ENCODE data around the gene TEAD2.

Gene TEAD2
- 0 to 0.17 (median 0) reads per million in 3 donors for total RNA-seq

GRCh38 chr19:49362048-49362928 is at the start of gene TEAD2:
TEAD2 (minus strand) TSS chr19:49362416; CDS start chr19:49360075, 2,341 bp downstream.
- peaks cover 32% of the 10 kb centered on the region for H3K27me3 ChIP-seq (replicated peaks; ENCODE audit: control insufficient read depth, insufficient read depth, low read length, poor library complexity, severe bottlenecking)
- H3K9me3 ChIP-seq (ENCODE audit: control insufficient read depth, low read length), result no peaks in the 10 kb centered on the region
- H3K27ac ChIP-seq (ENCODE audit: insufficient read depth, low read length, poor library complexity, severe bottlenecking), result no peak within 1 kb of the TSS
- H3K4me3 ChIP-seq (ENCODE audit: insufficient read depth, low read depth, low read length, poor library complexity, severe bottlenecking), result peak within 1 kb of the TSS; percentile 35
- no peaks in the 10 kb centered on the region for H3K36me3 ChIP-seq (ENCODE audit: control insufficient read depth, insufficient read depth, low read length)
- DNase-seq, result no peak
- peaks cover 26% of the 10 kb centered on the region for H3K4me1 ChIP-seq (ENCODE audit: control insufficient read depth, insufficient read depth, low read length, poor library complexity, severe bottlenecking)

GRCh38 chr19:49411681-49412326 is 49.6 kb upstream of the TEAD2 start:
- no peak for DNase-seq
- Histone ChIP-seq H3K27me3 (replicated peaks; ENCODE audit: control insufficient read depth, insufficient read depth, low read length, poor library complexity, severe bottlenecking) (no peaks in the 10 kb centered on the region), H3K36me3 (ENCODE audit: control insufficient read depth, insufficient read depth, low read length) (no peaks in the 10 kb centered on the region), H3K4me1 (ENCODE audit: control insufficient read depth, insufficient read depth, low read length, poor library complexity, severe bottlenecking) (peaks cover 47% of the 10 kb centered on the region), H3K9me3 (ENCODE audit: control insufficient read depth, low read length) (no peaks in the 10 kb centered on the region), H3K4me3 (ENCODE audit: insufficient read depth, low read depth, low read length, poor library complexity, severe bottlenecking) (no peak overlapping the region), H3K27ac (ENCODE audit: insufficient read depth, low read length, poor library complexity, severe bottlenecking) (no peak overlapping the region)

GRCh38 chr19:49409441-49410029 is 47.3 kb upstream of the TEAD2 start:
- DNase-seq, result no peak
- Histone ChIP-seq H3K9me3 (ENCODE audit: control insufficient read depth, low read length) (no peaks in the 10 kb centered on the region), H3K4me3 (ENCODE audit: insufficient read depth, low read depth, low read length, poor library complexity, severe bottlenecking) (peak overlapping the region; percentile 13), H3K27ac (ENCODE audit: insufficient read depth, low read length, poor library complexity, severe bottlenecking) (peak overlapping the region; percentile 57), H3K36me3 (ENCODE audit: control insufficient read depth, insufficient read depth, low read length) (no peaks in the 10 kb centered on the region), H3K4me1 (ENCODE audit: control insufficient read depth, insufficient read depth, low read length, poor library complexity, severe bottlenecking) (peaks cover 48% of the 10 kb centered on the region), H3K27me3 (replicated peaks; ENCODE audit: control insufficient read depth, insufficient read depth, low read length, poor library complexity, severe bottlenecking) (no peaks in the 10 kb centered on the region)

DNA sequence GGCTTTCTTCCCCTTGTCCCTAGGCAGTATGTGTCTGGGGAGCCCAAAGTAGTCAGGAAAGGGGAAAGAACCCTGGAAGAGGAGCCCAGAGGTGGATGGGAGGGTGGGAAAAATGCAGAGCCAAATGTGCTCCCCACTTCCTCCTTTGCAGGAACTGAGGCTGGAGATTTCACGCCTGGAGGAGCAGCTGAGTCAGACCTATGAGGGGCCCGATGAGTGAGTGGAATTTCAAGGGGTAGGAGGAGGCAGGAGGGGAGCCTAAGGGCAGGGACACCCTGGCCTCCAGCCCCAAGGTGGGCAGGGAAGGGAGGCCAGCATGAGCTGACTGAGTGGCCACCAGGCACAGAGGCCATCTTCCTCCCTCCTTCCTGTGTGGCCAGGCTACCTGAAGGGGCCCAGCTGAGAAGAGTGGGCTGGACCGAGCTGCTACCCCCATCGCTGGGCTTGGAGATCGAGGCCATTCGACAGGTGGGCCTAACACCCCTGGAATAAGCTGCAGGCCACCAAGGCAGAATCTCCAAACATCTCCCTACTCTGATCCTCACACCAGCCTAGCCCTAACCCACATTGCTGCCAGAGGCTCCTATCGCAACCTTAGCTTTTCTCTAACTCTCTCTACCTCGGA is 46.7 kb upstream of the TEAD2 start:
- Histone ChIP-seq H3K27me3 (replicated peaks; ENCODE audit: control insufficient read depth, insufficient read depth, low read length, poor library complexity, severe bottlenecking) (no peaks in the 10 kb centered on the region), H3K36me3 (ENCODE audit: control insufficient read depth, insufficient read depth, low read length) (no peaks in the 10 kb centered on the region), H3K27ac (ENCODE audit: insufficient read depth, low read length, poor library complexity, severe bottlenecking) (peak overlapping the region; percentile 57), H3K4me1 (ENCODE audit: control insufficient read depth, insufficient read depth, low read length, poor library complexity, severe bottlenecking) (peaks cover 48% of the 10 kb centered on the region), H3K9me3 (ENCODE audit: control insufficient read depth, low read length) (no peaks in the 10 kb centered on the region), H3K4me3 (ENCODE audit: insufficient read depth, low read depth, low read length, poor library complexity, severe bottlenecking) (peak overlapping the region; percentile 13)
- DNase-seq, result no peak

DNA sequence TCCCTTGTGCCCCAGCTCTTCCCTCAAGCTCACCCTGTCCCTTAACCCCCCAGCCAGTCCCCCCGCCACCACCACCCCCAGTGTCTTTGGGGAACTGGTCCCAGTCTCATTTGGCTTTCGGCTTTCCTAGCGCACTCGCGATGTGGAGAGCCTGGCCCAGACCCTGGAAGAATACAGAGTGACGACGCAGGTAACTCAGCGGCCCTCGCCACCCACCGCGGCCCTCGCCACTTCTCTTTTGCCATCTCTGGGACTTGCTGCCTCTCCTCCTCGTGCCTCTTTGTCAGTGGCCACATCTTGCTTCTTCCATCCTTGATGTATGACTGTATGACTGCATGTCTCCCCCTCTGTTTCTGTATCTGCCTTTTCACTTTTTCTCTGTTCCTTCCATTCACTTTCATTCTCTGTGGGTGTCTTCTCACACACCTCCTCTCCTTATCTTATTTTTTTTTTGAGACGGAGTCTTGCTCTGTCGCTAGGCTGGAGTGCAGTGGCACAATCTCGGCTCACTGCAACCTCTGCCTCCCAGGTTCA is 45.3 kb upstream of the TEAD2 start:
- no peaks in the 10 kb centered on the region for H3K27me3 ChIP-seq (replicated peaks; ENCODE audit: control insufficient read depth, insufficient read depth, low read length, poor library complexity, severe bottlenecking)
- peaks cover 48% of the 10 kb centered on the region for H3K4me1 ChIP-seq (ENCODE audit: control insufficient read depth, insufficient read depth, low read length, poor library complexity, severe bottlenecking)
- no peak overlapping the region for H3K27ac ChIP-seq (ENCODE audit: insufficient read depth, low read length, poor library complexity, severe bottlenecking)
- H3K9me3 ChIP-seq (ENCODE audit: control insufficient read depth, low read length), result no peaks in the 10 kb centered on the region
- H3K36me3 ChIP-seq (ENCODE audit: control insufficient read depth, insufficient read depth, low read length), result no peaks in the 10 kb centered on the region
- no peak for DNase-seq
- H3K4me3 ChIP-seq (ENCODE audit: insufficient read depth, low read depth, low read length, poor library complexity, severe bottlenecking), result no peak overlapping the region

GRCh38 chr19:49407079-49407478 is 44.9 kb upstream of the TEAD2 start:
- H3K27me3 ChIP-seq (replicated peaks; ENCODE audit: control insufficient read depth, insufficient read depth, low read length, poor library complexity, severe bottlenecking), result no peaks in the 10 kb centered on the region
- peaks cover 45% of the 10 kb centered on the region for H3K4me1 ChIP-seq (ENCODE audit: control insufficient read depth, insufficient read depth, low read length, poor library complexity, severe bottlenecking)
- no peak for DNase-seq
- H3K27ac ChIP-seq (ENCODE audit: insufficient read depth, low read length, poor library complexity, severe bottlenecking), result no peak overlapping the region
- no peak overlapping the region for H3K4me3 ChIP-seq (ENCODE audit: insufficient read depth, low read depth, low read length, poor library complexity, severe bottlenecking)
- H3K9me3 ChIP-seq (ENCODE audit: control insufficient read depth, low read length), result no peaks in the 10 kb centered on the region
- no peaks in the 10 kb centered on the region for H3K36me3 ChIP-seq (ENCODE audit: control insufficient read depth, insufficient read depth, low read length)

GRCh38 chr19:49403404-49404187 is 41.4 kb upstream of the TEAD2 start:
- H3K9me3 ChIP-seq (ENCODE audit: control insufficient read depth, low read length), result no peaks in the 10 kb centered on the region
- no peaks in the 10 kb centered on the region for H3K27me3 ChIP-seq (replicated peaks; ENCODE audit: control insufficient read depth, insufficient read depth, low read length, poor library complexity, severe bottlenecking)
- peaks cover 18% of the 10 kb centered on the region for H3K4me1 ChIP-seq (ENCODE audit: control insufficient read depth, insufficient read depth, low read length, poor library complexity, severe bottlenecking)
- H3K36me3 ChIP-seq (ENCODE audit: control insufficient read depth, insufficient read depth, low read length), result no peaks in the 10 kb centered on the region
- H3K27ac ChIP-seq (ENCODE audit: insufficient read depth, low read length, poor library complexity, severe bottlenecking), result no peak overlapping the region
- H3K4me3 ChIP-seq (ENCODE audit: insufficient read depth, low read depth, low read length, poor library complexity, severe bottlenecking), result no peak overlapping the region
- no peak for DNase-seq

- no peak overlapping the region for H3K4me3 ChIP-seq (ENCODE audit: insufficient read depth, low read depth, low read length, poor library complexity, severe bottlenecking)
- no peaks in the 10 kb centered on the region for H3K9me3 ChIP-seq (ENCODE audit: control insufficient read depth, low read length)
- no peaks in the 10 kb centered on the region for H3K27me3 ChIP-seq (replicated peaks; ENCODE audit: control insufficient read depth, insufficient read depth, low read length, poor library complexity, severe bottlenecking)
- DNase-seq, result no peak
- H3K27ac ChIP-seq (ENCODE audit: insufficient read depth, low read length, poor library complexity, severe bottlenecking), result no peak overlapping the region
- no peaks in the 10 kb centered on the region for H3K36me3 ChIP-seq (ENCODE audit: control insufficient read depth, insufficient read depth, low read length)
- peaks cover 9% of the 10 kb centered on the region for H3K4me1 ChIP-seq (ENCODE audit: control insufficient read depth, insufficient read depth, low read length, poor library complexity, severe bottlenecking)
Measured at GRCh38 chr19:49400029-49400428, 37.8 kb upstream of the TEAD2 start.

DNA sequence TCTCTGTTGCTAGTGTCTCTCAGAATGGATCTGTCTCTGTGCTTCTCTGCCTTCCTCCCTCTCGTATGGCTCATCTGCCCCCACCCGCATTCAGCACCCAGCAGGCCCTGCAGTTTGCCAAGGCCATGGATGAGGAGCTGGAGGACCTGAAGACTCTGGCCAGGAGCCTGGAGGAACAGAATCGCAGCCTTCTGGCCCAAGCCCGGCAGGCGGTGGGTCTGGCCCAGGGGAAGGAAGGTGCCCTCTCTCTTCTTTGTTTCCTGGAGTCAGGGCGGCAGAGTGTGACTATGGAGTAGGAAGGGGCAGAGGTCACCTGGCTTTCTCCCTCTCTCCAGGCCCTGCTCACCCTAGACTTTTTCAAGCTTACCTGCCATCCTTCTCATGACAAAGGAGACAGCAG is 36.7 kb upstream of the TEAD2 start:
- H3K4me1 ChIP-seq (ENCODE audit: control insufficient read depth, insufficient read depth, low read length, poor library complexity, severe bottlenecking), result peaks cover 9% of the 10 kb centered on the region
- H3K4me3 ChIP-seq (ENCODE audit: insufficient read depth, low read depth, low read length, poor library complexity, severe bottlenecking), result no peak overlapping the region
- no peaks in the 10 kb centered on the region for H3K9me3 ChIP-seq (ENCODE audit: control insufficient read depth, low read length)
- H3K36me3 ChIP-seq (ENCODE audit: control insufficient read depth, insufficient read depth, low read length), result no peaks in the 10 kb centered on the region
- H3K27me3 ChIP-seq (replicated peaks; ENCODE audit: control insufficient read depth, insufficient read depth, low read length, poor library complexity, severe bottlenecking), result no peaks in the 10 kb centered on the region
- no peak overlapping the region for H3K27ac ChIP-seq (ENCODE audit: insufficient read depth, low read length, poor library complexity, severe bottlenecking)
- DNase-seq, result no peak
